K562 (cell line): ENCODE results near the gene TAF4.

Source experiments
- BHLHE40 ChIP-seq: IDR thresholded peaks from 2 replicates; pipeline ENCODE4 v1.6.1; 2011; ENCODE audit warnings: low read length, improper control_type of control experiment
- CHD1 ChIP-seq: fragments of 200-600 bp; sonication (generic); IDR thresholded peaks from one replicate; pipeline ENCODE4 v1.6.1; 2012; ENCODE audit warnings: mild to moderate bottlenecking, moderate library complexity, low read length, inconsistent platforms
- CTCF ChIP-seq, 3 experiments: IDR thresholded peaks in 2 of 3; conservative IDR thresholded peaks in 1 of 3; 2 replicates each; pipeline ENCODE4 v1.5.1; 2011 to 2012; ENCODE audit warnings: low read length in 3 of 3, mild to moderate bottlenecking in 3 of 3, control low read depth in 2 of 3, improper control_type of control experiment in 1 of 3, inconsistent platforms in 1 of 3, low read depth in 1 of 3, mixed read lengths in 1 of 3, moderate library complexity in 1 of 3; ENCODE audit not compliant: insufficient read depth in 2 of 3
- HDAC8 ChIP-seq: fragments of 450-650 bp; IDR thresholded peaks from 2 replicates; pipeline ENCODE4 v1.6.1; 2016; ENCODE audit warnings: mild to moderate bottlenecking, missing genetic modification characterization, moderate library complexity, missing compliant biosample characterization
- JUND ChIP-seq, 2 experiments: IDR thresholded peaks; 2 replicates in 1 of 2; 3 replicates in 1 of 2; pipeline ENCODE4 v1.6.1; 2011; ENCODE audit warnings: borderline replicate concordance in 2 of 2, low read depth in 2 of 2, low read length in 2 of 2, improper control_type of control experiment in 1 of 2, missing biosample characterization in 1 of 2, missing genetic modification characterization in 1 of 2, missing genetic modification reagents in 1 of 2
- MXI1 ChIP-seq: IDR thresholded peaks from 2 replicates; pipeline ENCODE4 v1.6.1; 2011; ENCODE audit warnings: low read depth, mild to moderate bottlenecking, improper control_type of control experiment, low read length
- SMC3 ChIP-seq: conservative IDR thresholded peaks from 2 replicates; pipeline ENCODE4 v1.6.1; 2011; ENCODE audit warnings: low read depth, low read length, improper control_type of control experiment; ENCODE audit not compliant: insufficient read depth
- ZHX1 ChIP-seq: fragments of 150-350 bp; conservative IDR thresholded peaks from 2 replicates; pipeline ENCODE4 v1.6.1; 2014; ENCODE audit warnings: low read length
- ZKSCAN3 ChIP-seq: fragments of 250-450 bp; sonication (Bioruptor Pico); IDR thresholded peaks from 2 replicates; pipeline ENCODE4 v1.4.0; 2020
- ZNF133 ChIP-seq: fragments of 250-450 bp; sonication (Bioruptor Pico); IDR thresholded peaks from 2 replicates; pipeline ENCODE4 v1.4.0; 2020; ENCODE audit warnings: mild to moderate bottlenecking
- TF ChIP-seq, protein P1 (sequence below): fragments of 250-450 bp; sonication (Bioruptor Pico); IDR thresholded peaks from 2 replicates; pipeline ENCODE4 v1.5.0; 2020; ENCODE audit warnings: mild to moderate bottlenecking
- TF ChIP-seq, protein P2 (sequence below): sonication (generic); formaldehyde crosslinking; IDR thresholded peaks from 2 replicates; pipeline ENCODE4 v1.9.0; 2022; ENCODE audit warnings: mild to moderate bottlenecking, missing genetic modification reagents

- no peak for TF ChIP-seq BHLHE40
- TF ChIP-seq SMC3 = no peak
- TF ChIP-seq, protein P1, sequence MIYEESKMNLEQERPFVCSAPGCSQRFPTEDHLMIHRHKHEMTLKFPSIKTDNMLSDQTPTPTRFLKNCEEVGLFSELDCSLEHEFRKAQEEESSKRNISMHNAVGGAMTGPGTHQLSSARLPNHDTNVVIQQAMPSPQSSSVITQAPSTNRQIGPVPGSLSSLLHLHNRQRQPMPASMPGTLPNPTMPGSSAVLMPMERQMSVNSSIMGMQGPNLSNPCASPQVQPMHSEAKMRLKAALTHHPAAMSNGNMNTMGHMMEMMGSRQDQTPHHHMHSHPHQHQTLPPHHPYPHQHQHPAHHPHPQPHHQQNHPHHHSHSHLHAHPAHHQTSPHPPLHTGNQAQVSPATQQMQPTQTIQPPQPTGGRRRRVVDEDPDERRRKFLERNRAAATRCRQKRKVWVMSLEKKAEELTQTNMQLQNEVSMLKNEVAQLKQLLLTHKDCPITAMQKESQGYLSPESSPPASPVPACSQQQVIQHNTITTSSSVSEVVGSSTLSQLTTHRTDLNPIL = no peak
- no peak for TF ChIP-seq ZKSCAN3 (CRISPR knock-in tag)
- no peak for TF ChIP-seq MXI1
- no peak for TF ChIP-seq HDAC8 (tag)
- TF ChIP-seq, protein P2, sequence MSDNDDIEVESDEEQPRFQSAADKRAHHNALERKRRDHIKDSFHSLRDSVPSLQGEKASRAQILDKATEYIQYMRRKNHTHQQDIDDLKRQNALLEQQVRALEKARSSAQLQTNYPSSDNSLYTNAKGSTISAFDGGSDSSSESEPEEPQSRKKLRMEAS (CRISPR knock-in tag) = no peak
- no peak for TF ChIP-seq CHD1
- TF ChIP-seq JUND (IDR thresholded peaks at IDR 0.05; ENCODE audit: borderline replicate concordance, low read depth, low read length) = no peak
- no peak for TF ChIP-seq JUND (tag; IDR thresholded peaks at IDR 0.05; ENCODE audit: borderline replicate concordance, low read depth, low read length)
- no peak for TF ChIP-seq ZNF133 (CRISPR knock-in tag)
- TF ChIP-seq CTCF (IDR thresholded peaks at IDR 0.05 in 2 of 3, conservative IDR thresholded peaks at IDR 0.05 in 1 of 3; ENCODE audit: insufficient read depth in 2 of 3, low read depth in 1 of 3, low read length in 3 of 3) = no peak
- TF ChIP-seq ZHX1 = no peak
Observed at GRCh38 chr20:61932199-61932592, 133.5 kb downstream of the TAF4 start.
